ENCODE measurements around the gene PHACTR3.

Gene PHACTR3

DNA sequence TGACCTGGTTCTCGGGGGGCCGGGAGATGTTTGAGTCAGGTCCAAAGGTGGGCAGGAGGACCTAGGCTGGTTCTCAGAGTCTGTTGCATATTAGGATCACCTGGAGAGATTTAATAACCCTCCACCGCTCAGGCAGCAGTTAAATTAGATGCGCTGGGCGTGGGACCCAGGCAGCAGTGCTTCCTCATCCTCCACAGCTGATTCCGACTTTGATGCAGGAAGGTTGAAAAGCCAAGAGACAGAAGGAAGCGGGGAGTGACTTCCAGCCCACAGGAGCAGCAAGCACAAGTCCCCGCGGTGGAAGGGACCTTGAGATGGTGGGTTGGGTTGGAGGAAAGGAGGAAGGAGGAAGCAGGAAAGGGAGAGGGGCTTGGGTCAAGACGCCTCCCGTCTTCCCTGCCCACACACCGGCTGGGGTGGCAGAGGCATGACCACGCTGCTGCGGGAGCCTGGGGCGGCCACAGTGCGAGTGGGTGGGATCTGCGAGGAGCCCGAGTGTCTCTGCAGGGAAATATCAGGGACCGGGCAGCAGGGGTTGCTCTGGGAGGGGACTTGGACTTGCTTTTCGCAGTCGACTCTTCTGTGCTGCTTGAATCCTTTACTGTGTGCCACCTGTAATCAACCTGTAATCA is 146.0 kb downstream of the PHACTR3 start:
- Histone ChIP-seq H3K27ac (ENCODE audit: low read depth, low read length) (no peak overlapping the region), H3K9me3 (ENCODE audit: control insufficient read depth in 5 of 5, low read length in 5 of 5) (no peaks in the 10 kb centered on the region), H3K4me3 (ENCODE audit: low read depth in 1 of 5, low read length in 5 of 5) (no peak overlapping the region), H3K27me3 (ENCODE audit: control insufficient read depth in 5 of 5, insufficient read depth in 4 of 5, low read length in 5 of 5) (peaks cover 16 to 47% (median 43%) of the 10 kb centered on the region in 5 donors), H3K9ac (ENCODE audit: low read length in 5 of 5) (no peak overlapping the region), H3K4me1 (ENCODE audit: control insufficient read depth in 5 of 5, insufficient read depth in 5 of 5, low read length in 5 of 5) (peaks cover 0 to 34% (median 28%) of the 10 kb centered on the region in 5 donors), H3K36me3 (ENCODE audit: control insufficient read depth in 5 of 5, insufficient read depth in 5 of 5, low read length in 5 of 5) (no peaks in the 10 kb centered on the region)

DNA sequence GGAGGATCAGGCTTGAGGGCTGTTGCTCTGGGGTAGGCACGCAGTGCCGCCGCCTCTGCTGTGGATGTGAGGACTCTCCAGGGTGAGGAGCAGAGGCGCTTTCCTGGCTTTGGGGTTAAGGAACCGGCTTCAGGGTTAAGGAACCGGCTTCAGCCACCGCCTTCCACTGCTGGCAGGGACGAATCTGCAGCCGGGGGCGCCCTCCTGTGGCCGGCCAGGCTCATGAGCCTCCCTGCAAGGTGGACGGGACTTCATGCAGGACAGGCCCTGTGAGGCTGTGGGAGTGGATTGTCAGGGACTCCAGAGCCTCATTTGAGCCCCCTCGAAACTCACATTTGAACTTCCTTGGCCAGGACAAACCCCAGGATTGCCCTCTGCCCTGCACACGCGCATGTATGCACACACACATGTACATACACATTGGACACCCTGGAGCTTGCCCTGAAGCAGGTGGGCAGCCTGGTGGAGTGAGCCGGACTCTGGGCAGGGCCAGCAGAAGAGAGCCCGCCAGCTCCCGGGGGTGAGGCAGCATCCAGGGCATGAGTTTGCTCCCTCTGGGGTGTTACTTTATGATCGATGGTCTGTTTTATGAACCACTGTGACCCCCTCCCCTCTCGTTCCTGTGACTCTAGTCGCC is 146.9 kb downstream of the PHACTR3 start:
- Histone ChIP-seq H3K9me3 (ENCODE audit: control insufficient read depth in 5 of 5, low read length in 5 of 5) (no peaks in the 10 kb centered on the region), H3K9ac (ENCODE audit: low read length in 5 of 5) (no peak overlapping the region), H3K4me1 (ENCODE audit: control insufficient read depth in 5 of 5, insufficient read depth in 5 of 5, low read length in 5 of 5) (peaks cover 0 to 34% (median 28%) of the 10 kb centered on the region in 5 donors), H3K27me3 (ENCODE audit: control insufficient read depth in 5 of 5, insufficient read depth in 4 of 5, low read length in 5 of 5) (peaks cover 19 to 56% (median 50%) of the 10 kb centered on the region in 5 donors), H3K4me3 (ENCODE audit: low read depth in 1 of 5, low read length in 5 of 5) (no peak overlapping the region), H3K27ac (ENCODE audit: low read depth, low read length) (no peak overlapping the region), H3K36me3 (ENCODE audit: control insufficient read depth in 5 of 5, insufficient read depth in 5 of 5, low read length in 5 of 5) (no peaks in the 10 kb centered on the region)

DNA sequence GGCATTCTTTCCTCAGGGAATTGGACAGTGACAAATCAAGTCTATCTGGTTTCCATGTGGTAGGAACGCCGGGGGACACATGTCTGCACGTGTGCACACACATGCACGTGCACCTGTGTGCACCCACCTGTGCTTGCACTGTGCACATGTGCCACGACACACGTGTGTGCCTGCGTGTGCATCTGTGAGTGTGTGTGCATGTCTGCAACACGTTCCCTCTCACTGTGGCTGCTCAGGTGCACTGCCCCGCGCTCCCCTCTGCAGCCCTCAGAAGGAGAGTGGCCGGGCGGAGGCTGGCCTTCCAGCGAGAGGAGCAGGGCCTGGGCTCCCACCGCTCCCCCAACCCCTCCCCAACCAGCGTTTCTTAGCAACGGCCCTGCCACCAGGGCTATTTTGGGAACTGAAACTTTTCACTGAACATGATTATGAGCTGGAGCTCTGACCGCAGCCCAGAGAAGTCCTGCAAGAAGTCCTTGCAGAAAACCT is 147.8 kb downstream of the PHACTR3 start:
- H3K9me3 ChIP-seq (ENCODE audit: control insufficient read depth in 5 of 5, low read length in 5 of 5) = no peaks in the 10 kb centered on the region
- H3K9ac ChIP-seq (ENCODE audit: low read length in 5 of 5) = no peak overlapping the region
- H3K27ac ChIP-seq (ENCODE audit: low read depth, low read length) = no peak overlapping the region
- H3K4me1 ChIP-seq (ENCODE audit: control insufficient read depth in 5 of 5, insufficient read depth in 5 of 5, low read length in 5 of 5) = peaks cover 0 to 34% (median 28%) of the 10 kb centered on the region in 5 donors
- peaks cover 19 to 59% (median 53%) of the 10 kb centered on the region in 5 donors for H3K27me3 ChIP-seq (ENCODE audit: control insufficient read depth in 5 of 5, insufficient read depth in 4 of 5, low read length in 5 of 5)
- no peak overlapping the region for H3K4me3 ChIP-seq (ENCODE audit: low read depth in 1 of 5, low read length in 5 of 5)
- no peaks in the 10 kb centered on the region for H3K36me3 ChIP-seq (ENCODE audit: control insufficient read depth in 5 of 5, insufficient read depth in 5 of 5, low read length in 5 of 5)

DNA sequence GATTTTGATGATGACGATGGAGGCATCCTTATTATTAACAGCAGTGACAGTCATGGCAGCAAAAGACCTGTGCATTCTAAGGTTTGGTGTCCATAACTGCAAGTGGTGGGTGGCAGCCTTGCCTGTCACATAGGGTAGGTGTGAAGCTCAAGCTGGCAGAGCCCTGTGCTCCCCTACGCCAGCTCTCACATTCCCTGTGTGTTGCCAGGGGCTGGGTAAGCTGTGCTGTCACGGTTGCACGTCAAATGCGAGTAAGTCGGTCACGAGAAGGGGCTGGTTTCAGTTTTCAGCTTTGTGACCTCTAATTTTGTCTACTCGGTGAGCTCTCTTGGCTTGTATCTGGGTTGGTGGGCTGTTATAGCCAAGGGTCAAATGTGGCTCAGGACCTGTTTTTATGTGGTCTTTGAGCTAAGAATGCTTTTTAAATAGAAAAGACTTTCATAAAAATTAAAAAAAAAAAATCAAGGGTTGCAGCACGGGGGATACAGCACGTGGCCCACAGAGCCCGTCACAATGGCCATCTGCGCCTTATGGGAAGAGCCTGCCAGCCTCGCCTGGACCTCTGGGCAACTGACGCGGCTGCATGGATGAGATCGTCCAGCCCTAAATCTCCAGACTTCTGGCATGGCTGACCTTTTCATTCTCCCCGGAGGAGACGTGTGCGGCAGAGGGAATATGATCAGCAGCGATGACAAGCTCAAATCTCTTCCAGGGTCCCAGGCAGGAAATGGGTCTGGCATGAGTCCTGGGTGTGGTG is 148.5 kb downstream of the PHACTR3 start:
- Histone ChIP-seq H3K27me3 (ENCODE audit: control insufficient read depth in 5 of 5, insufficient read depth in 4 of 5, low read length in 5 of 5) (peaks cover 19 to 61% (median 53%) of the 10 kb centered on the region in 5 donors), H3K4me1 (ENCODE audit: control insufficient read depth in 5 of 5, insufficient read depth in 5 of 5, low read length in 5 of 5) (peaks cover 0 to 34% (median 28%) of the 10 kb centered on the region in 5 donors), H3K4me3 (ENCODE audit: low read depth in 1 of 5, low read length in 5 of 5) (no peak overlapping the region), H3K9me3 (ENCODE audit: control insufficient read depth in 5 of 5, low read length in 5 of 5) (no peaks in the 10 kb centered on the region), H3K36me3 (ENCODE audit: control insufficient read depth in 5 of 5, insufficient read depth in 5 of 5, low read length in 5 of 5) (no peaks in the 10 kb centered on the region), H3K9ac (ENCODE audit: low read length in 5 of 5) (no peak overlapping the region), H3K27ac (ENCODE audit: low read depth, low read length) (no peak overlapping the region)

DNA sequence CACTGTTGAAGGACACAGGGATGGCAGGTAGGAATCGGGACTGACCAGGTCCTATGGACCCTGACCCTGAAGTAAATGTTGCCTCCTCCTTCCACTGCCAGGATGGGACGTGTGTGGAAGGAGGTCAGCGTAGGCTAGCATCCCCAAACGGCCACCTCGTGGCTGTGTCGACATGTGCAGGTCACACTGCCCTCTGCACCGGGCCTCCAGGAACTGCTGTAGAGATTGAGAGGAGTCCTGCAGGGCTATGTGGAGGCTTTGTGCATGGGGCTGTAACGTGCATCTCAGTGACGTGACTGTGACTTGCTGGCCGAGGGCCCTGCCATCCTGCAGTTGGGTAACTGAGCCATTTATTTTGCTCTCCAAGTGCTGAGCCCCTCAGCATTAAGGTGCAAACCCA is 149.5 kb downstream of the PHACTR3 start:
- H3K27me3 ChIP-seq (ENCODE audit: control insufficient read depth in 5 of 5, insufficient read depth in 4 of 5, low read length in 5 of 5) = peaks cover 19 to 61% (median 55%) of the 10 kb centered on the region in 5 donors
- H3K27ac ChIP-seq (ENCODE audit: low read depth, low read length) = no peak overlapping the region
- H3K4me1 ChIP-seq (ENCODE audit: control insufficient read depth in 5 of 5, insufficient read depth in 5 of 5, low read length in 5 of 5) = peaks cover 0 to 33% (median 24%) of the 10 kb centered on the region in 5 donors
- H3K36me3 ChIP-seq (ENCODE audit: control insufficient read depth in 5 of 5, insufficient read depth in 5 of 5, low read length in 5 of 5) = no peaks in the 10 kb centered on the region
- no peak overlapping the region for H3K4me3 ChIP-seq (ENCODE audit: low read depth in 1 of 5, low read length in 5 of 5)
- H3K9me3 ChIP-seq (ENCODE audit: control insufficient read depth in 5 of 5, low read length in 5 of 5) = no peaks in the 10 kb centered on the region
- H3K9ac ChIP-seq (ENCODE audit: low read length in 5 of 5) = no peak overlapping the region

DNA sequence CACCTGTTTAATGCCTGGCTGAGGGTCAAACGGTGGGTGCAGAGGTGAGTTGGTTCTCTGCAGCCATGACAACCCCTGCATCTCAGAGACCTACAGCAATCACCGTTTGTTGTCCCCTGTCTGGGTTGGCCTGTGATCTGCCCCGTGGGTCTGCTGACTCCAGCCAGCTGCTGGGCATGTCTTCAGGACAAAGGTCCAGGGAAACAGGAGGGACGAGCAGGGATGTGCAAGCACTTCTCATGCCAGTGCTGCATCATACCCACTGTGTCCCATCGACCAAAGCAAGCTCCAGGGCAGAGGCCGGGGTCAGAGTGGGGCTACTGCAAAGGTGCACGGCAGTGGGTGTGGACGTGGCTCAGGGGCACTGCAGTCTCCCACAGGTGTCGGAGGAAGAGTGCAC is 150.2 kb downstream of the PHACTR3 start:
- no peaks in the 10 kb centered on the region for H3K9me3 ChIP-seq (ENCODE audit: control insufficient read depth in 5 of 5, low read length in 5 of 5)
- H3K4me1 ChIP-seq (ENCODE audit: control insufficient read depth in 5 of 5, insufficient read depth in 5 of 5, low read length in 5 of 5) = peaks cover 0 to 27% (median 18%) of the 10 kb centered on the region in 5 donors
- no peaks in the 10 kb centered on the region for H3K36me3 ChIP-seq (ENCODE audit: control insufficient read depth in 5 of 5, insufficient read depth in 5 of 5, low read length in 5 of 5)
- H3K4me3 ChIP-seq (ENCODE audit: low read depth in 1 of 5, low read length in 5 of 5) = no peak overlapping the region
- peaks cover 19 to 61% (median 57%) of the 10 kb centered on the region in 5 donors for H3K27me3 ChIP-seq (ENCODE audit: control insufficient read depth in 5 of 5, insufficient read depth in 4 of 5, low read length in 5 of 5)
- no peak overlapping the region for H3K9ac ChIP-seq (ENCODE audit: low read length in 5 of 5)
- no peak overlapping the region for H3K27ac ChIP-seq (ENCODE audit: low read depth, low read length)

DNA sequence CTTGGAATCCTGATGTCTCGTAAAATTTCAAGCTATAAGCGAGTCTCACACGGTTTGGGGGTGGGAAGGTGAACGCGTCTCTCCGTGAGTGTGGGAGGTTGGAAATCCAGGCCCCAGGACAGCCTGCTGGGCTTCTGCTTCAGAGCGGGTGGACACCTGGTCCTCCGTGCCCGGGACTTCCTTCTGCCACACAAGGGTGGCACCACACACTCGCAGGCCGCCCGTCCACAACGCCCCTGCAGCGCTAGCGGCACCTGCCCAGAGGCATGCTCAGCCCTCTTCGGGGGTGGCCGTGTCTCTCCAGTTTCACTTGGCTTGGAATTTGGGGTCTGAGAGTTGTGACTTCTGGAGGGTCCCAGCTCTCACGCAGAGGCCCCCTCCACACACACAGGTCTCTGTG is 151.9 kb downstream of the PHACTR3 start:
- Histone ChIP-seq H3K4me3 (ENCODE audit: low read depth in 1 of 5, low read length in 5 of 5) (no peak overlapping the region), H3K27me3 (ENCODE audit: control insufficient read depth in 5 of 5, insufficient read depth in 4 of 5, low read length in 5 of 5) (peaks cover 19 to 51% (median 51%) of the 10 kb centered on the region in 5 donors), H3K9me3 (ENCODE audit: control insufficient read depth in 5 of 5, low read length in 5 of 5) (no peaks in the 10 kb centered on the region), H3K27ac (ENCODE audit: low read depth, low read length) (no peak overlapping the region), H3K36me3 (ENCODE audit: control insufficient read depth in 5 of 5, insufficient read depth in 5 of 5, low read length in 5 of 5) (no peaks in the 10 kb centered on the region), H3K9ac (ENCODE audit: low read length in 5 of 5) (no peak overlapping the region), H3K4me1 (ENCODE audit: control insufficient read depth in 5 of 5, insufficient read depth in 5 of 5, low read length in 5 of 5) (peaks cover 0 to 18% (median 13%) of the 10 kb centered on the region in 5 donors)

DNA sequence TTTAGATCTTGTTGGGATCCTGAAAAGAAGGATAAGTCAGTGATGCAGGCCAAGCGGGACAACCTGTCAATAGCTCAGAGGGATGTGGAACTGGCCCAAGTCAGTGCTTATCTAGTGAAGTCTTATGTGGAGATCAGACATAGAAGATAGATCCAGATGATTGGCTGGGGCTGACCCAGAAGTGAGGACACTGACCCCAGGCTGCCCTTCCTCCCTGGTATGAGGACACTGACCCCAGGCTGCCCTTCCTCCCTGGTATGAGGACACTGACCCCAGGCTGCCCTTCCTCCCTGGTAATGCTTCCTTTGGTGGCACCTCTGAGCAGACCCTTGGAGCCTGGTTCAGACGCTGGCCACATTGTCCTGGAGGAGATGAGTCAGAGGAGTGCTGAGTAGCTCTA is 159.7 kb downstream of the PHACTR3 start:
- H3K9me3 ChIP-seq (ENCODE audit: control insufficient read depth in 5 of 5, low read length in 5 of 5) = no peaks in the 10 kb centered on the region
- peaks cover 0 to 9% (median 0%) of the 10 kb centered on the region in 5 donors for H3K27me3 ChIP-seq (ENCODE audit: control insufficient read depth in 5 of 5, insufficient read depth in 4 of 5, low read length in 5 of 5)
- H3K36me3 ChIP-seq (ENCODE audit: control insufficient read depth in 5 of 5, insufficient read depth in 5 of 5, low read length in 5 of 5) = no peaks in the 10 kb centered on the region
- no peak overlapping the region for H3K9ac ChIP-seq (ENCODE audit: low read length in 5 of 5)
- no peak overlapping the region for H3K27ac ChIP-seq (ENCODE audit: low read depth, low read length)
- H3K4me3 ChIP-seq (ENCODE audit: low read depth in 1 of 5, low read length in 5 of 5) = no peak overlapping the region
- no peaks in the 10 kb centered on the region for H3K4me1 ChIP-seq (ENCODE audit: control insufficient read depth in 5 of 5, insufficient read depth in 5 of 5, low read length in 5 of 5)

DNA sequence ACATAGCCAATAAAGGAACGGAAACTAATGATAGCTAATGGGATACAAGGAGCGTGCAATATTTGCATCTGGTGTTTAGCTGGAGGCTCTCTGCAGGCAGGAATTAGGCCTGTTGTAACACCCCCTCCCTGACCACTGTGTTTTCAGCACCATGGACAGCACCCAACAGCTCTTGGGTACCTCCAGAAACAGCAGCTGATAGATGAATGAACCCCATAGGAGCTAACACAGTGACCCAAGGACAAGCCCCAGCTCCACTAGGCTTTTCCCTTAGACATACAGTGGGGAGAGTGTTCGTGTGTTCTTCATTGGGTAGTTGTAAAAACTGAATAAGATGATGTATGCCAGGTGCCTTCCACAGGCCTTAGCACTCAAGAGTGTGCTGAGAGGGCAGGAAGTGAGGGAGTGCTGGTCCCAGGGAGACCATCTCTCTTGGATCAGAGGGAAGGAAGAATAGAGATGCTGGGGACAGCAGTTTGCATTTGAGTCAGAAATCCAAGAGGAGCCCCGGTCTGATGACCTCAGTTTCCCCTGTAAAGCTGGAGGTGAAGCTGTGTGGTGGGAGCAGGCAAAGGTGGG is 161.3 kb downstream of the PHACTR3 start:
- Histone ChIP-seq H3K9ac (ENCODE audit: low read length in 5 of 5) (no peak overlapping the region), H3K27ac (ENCODE audit: low read depth, low read length) (no peak overlapping the region)

More for the DNA sequence above, 161.3 kb downstream of the PHACTR3 start:
- H3K27me3 ChIP-seq (ENCODE audit: control insufficient read depth in 5 of 5, insufficient read depth in 4 of 5, low read length in 5 of 5) = peaks cover 0 to 9% (median 0%) of the 10 kb centered on the region in 5 donors
- H3K36me3 ChIP-seq (ENCODE audit: control insufficient read depth in 5 of 5, insufficient read depth in 5 of 5, low read length in 5 of 5) = no peaks in the 10 kb centered on the region
- no peaks in the 10 kb centered on the region for H3K4me1 ChIP-seq (ENCODE audit: control insufficient read depth in 5 of 5, insufficient read depth in 5 of 5, low read length in 5 of 5)
- no peaks in the 10 kb centered on the region for H3K9me3 ChIP-seq (ENCODE audit: control insufficient read depth in 5 of 5, low read length in 5 of 5)
- H3K4me3 ChIP-seq (ENCODE audit: low read depth in 1 of 5, low read length in 5 of 5) = no peak overlapping the region

Measured in subcutaneous abdominal adipose tissue (tissue), 5 donors.